Tibial artery (tissue), 4 donors: Measurements from ENCODE around the gene HGFAC.
A peak's percentile ranks its signal among the peaks of the same experiment; 100 is the strongest.

Experiments
- DNase-seq, 2 donors: peaks; one replicate each; pipeline ENCODE4 v3.0.0-alpha.2; 2019
- H3K27ac ChIP-seq, 2 donors: fragments of 200-600 bp; sonication (generic) in 1 of 2; 1 replicate in 1 of 2; 2 replicates in 1 of 2; pipeline ENCODE4 v1.5.1; 2018 to 2019; ENCODE audit warnings: mild to moderate bottlenecking in 1 of 2
- H3K27me3 ChIP-seq, 2 donors: fragments of 200-600 bp; sonication (generic) in 1 of 2; one replicate each; pipeline versions ENCODE4 v1.5.1 to v1.6.0; 2016 to 2019
- H3K36me3 ChIP-seq, 3 donors: fragments of 200-600 bp; sonication (generic) in 2 of 3; one replicate each; pipeline ENCODE4 v1.5.1; 2016 to 2019; ENCODE audit warnings: mild to moderate bottlenecking in 2 of 3
- H3K4me1 ChIP-seq, 4 donors: fragments of 200-600 bp; sonication (generic) in 2 of 4; 1 replicate in 3 of 4; 2 replicates in 1 of 4; pipeline ENCODE4 v1.5.1; 2016 to 2019
- H3K4me3 ChIP-seq, 2 donors: fragments of 200-600 bp; sonication (generic) in 1 of 2; 1 replicate in 1 of 2; 2 replicates in 1 of 2; pipeline ENCODE4 v1.5.1; 2018 to 2019; ENCODE audit warnings: mild to moderate bottlenecking in 2 of 2
- H3K9me3 ChIP-seq, 3 donors: fragments of 200-600 bp; sonication (generic) in 1 of 3; one replicate each; pipeline ENCODE4 v1.5.1; 2016 to 2019
- intact Hi-C: fragments of 100-400 bp; cut with DNase I; formaldehyde crosslinking; loops from one replicate; pipeline ENCODE4 v1.15.0; 2023; ENCODE audit warnings: low total_unique reads
- TF ChIP-seq, protein P1 (sequence below), 2 experiments: fragments of 200-600 bp in 1 of 2; fragments of 450-650 bp in 1 of 2; IDR thresholded peaks; one replicate each; pipeline ENCODE4 v1.5.1; 2017 to 2019; ENCODE audit warnings: antibody characterized with exemption in 2 of 2, mild to moderate bottlenecking in 1 of 2, moderate library complexity in 1 of 2

HGFAC gene

DNA sequence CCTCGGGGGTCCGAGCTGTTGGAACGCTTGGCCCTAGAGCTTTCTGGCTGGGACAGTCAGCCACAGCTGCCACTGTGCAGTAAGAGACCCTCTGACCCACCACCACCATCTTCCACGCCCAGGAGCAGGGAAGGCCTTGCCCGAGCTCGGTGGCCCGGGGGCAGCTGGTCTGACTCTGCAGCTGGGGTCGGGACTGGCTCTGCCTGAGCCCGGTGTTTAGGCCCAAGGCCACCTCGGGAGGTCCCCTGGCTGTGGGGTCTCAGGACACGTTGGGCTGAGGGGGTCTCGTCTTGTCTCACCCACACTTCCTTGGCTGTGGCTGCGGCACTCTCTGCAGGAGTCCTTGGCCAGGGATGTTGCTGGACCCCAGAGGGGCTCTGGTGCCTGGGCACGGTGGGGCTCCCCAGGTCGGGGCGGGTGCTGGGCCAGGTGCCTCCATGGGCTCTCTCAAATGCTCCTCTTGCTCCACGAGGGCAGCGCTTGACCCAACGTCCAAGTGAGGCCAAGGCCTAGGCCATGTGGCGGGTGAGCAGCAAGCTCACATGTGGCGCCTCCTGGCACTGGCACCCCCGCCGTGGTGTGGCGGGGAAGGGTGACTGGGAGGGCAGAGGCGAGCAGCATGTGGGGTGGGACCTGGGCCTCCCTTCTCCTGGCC, 44.2 kb downstream of the HGFAC start:
- Histone ChIP-seq H3K27ac (peak overlapping the region in 1 of 2 donors; percentile 87), H3K4me3 (no peak overlapping the region), H3K9me3 (no peaks in the 10 kb centered on the region), H3K27me3 (peaks cover 0 to 8% of the 10 kb centered on the region in 2 donors), H3K4me1 (peaks cover 0 to 47% (median 24%) of the 10 kb centered on the region in 4 donors), H3K36me3 (no peaks in the 10 kb centered on the region)
- intact Hi-C loops: no loop called here
- TF ChIP-seq, protein P1, sequence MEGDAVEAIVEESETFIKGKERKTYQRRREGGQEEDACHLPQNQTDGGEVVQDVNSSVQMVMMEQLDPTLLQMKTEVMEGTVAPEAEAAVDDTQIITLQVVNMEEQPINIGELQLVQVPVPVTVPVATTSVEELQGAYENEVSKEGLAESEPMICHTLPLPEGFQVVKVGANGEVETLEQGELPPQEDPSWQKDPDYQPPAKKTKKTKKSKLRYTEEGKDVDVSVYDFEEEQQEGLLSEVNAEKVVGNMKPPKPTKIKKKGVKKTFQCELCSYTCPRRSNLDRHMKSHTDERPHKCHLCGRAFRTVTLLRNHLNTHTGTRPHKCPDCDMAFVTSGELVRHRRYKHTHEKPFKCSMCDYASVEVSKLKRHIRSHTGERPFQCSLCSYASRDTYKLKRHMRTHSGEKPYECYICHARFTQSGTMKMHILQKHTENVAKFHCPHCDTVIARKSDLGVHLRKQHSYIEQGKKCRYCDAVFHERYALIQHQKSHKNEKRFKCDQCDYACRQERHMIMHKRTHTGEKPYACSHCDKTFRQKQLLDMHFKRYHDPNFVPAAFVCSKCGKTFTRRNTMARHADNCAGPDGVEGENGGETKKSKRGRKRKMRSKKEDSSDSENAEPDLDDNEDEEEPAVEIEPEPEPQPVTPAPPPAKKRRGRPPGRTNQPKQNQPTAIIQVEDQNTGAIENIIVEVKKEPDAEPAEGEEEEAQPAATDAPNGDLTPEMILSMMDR (IDR thresholded peaks at IDR 0.05): no peak
- DNase-seq: no peak

DNA sequence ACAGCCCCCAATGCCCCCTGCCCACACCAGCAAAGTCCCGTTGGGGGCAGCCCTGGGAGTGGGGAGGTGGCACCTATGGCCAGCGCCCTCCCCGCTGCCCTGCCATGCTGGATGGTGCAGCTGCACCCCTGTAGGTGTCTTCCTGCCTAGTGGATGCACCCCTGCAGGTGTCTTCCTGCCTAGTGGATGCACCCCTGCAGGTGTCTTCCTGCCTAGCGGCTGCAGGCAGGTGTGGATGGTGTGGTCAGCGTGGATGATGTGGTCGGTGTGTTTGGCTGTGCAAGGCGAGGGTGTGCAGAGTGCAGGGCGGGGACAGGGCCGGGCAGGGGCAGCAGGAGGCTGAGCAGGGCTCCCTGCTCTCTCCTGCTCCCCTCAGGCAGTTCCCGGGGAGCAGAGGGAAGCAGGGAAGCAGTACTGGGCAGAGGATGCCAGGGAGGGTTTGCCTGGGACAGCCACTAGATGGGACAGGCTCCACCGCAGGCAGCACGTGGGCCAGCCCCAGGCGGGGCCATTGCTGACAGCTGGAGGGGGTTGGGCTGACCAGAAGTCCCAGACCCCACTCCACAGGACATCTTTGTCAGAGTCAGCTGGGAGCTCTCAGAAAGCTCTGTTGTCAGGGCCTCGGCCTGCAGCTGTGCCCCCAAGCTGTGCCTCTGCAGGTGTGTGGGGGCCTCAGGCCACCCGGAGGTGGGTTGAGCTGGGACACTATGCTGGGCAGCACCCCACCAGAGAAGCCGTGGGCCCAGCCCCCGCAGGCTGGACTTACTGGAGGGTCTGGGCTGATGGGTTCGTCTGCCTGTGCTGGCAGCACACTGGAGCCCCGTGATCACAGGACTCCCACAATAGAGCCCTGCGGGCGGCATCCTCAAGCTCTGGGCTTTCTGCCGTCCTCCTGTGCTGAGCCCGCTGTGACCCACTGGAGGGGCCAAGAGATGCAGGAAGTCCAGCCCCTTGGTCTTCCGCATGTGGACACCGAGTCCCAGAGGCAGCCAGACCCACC, 45.1 kb downstream of the HGFAC start:
- Histone ChIP-seq H3K4me3 (no peak overlapping the region), H3K9me3 (no peaks in the 10 kb centered on the region), H3K27me3 (peaks cover 0 to 12% of the 10 kb centered on the region in 2 donors), H3K4me1 (peaks cover 0 to 44% (median 24%) of the 10 kb centered on the region in 4 donors), H3K36me3 (no peaks in the 10 kb centered on the region), H3K27ac (peak overlapping the region in 1 of 2 donors; percentile 4)
- DNase-seq: no peak
- intact Hi-C loops: no loop called here
- TF ChIP-seq, protein P1 (IDR thresholded peaks at IDR 0.05): no peak

DNA sequence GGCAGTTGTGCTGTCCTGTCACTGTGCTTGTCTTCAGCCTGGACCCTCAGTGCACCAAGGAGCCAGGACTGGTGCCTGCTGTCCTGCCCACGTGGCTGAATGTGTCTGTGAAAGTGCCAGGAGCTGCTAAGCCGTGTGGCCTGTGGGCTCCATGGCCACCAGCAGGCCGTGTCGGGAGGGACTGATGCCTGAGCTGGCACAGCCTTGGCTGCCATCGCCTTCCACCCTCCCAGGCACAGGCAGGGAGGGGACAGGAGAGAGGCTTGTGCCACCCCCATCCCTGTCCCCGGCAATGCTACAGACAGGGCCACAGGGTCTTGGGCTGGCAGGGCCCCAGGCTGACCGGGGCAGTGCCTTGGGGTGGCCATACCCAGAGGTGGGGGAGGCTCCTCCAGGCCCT, 46.1 kb downstream of the HGFAC start:
- Histone ChIP-seq H3K9me3 (no peaks in the 10 kb centered on the region), H3K27ac (peak overlapping the region in 1 of 2 donors; percentile 4), H3K27me3 (peaks cover 0 to 22% of the 10 kb centered on the region in 2 donors), H3K4me1 (peaks cover 0 to 36% (median 24%) of the 10 kb centered on the region in 4 donors), H3K36me3 (peaks cover 0 to under 1% (median 0%) of the 10 kb centered on the region in 3 donors), H3K4me3 (no peak overlapping the region)
- intact Hi-C loops: no loop called here
- TF ChIP-seq, protein P1 (IDR thresholded peaks at IDR 0.05): no peak
- no peak for DNase-seq

DNA sequence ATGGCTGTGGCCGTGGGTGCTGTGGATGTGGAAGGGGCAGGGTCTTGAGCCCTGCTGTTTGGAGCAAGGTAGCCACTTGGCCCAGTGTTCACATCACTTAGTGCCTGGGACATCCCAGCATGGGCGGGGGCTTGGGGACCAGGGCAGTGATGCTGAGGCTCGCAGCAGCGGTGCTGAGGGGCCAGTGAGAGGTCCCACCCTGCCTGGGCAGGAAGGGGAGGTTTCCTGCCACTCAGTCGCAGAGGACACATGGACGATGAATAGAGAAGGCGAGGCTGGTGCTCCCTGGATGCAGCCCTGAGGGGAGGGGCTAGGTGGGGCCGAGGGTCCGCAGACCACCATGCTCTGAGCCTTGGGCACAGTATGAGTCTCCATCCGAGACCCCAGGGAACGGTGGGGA, 47.1 kb downstream of the HGFAC start:
- intact Hi-C loops: no loop called here
- TF ChIP-seq, protein P1 (IDR thresholded peaks at IDR 0.05): no peak
- DNase-seq: no peak
- Histone ChIP-seq H3K27ac (no peak overlapping the region), H3K27me3 (peaks cover 0 to 32% of the 10 kb centered on the region in 2 donors), H3K9me3 (no peaks in the 10 kb centered on the region), H3K4me3 (no peak overlapping the region), H3K36me3 (peaks cover 0 to 5% (median 0%) of the 10 kb centered on the region in 3 donors), H3K4me1 (peaks cover 0 to 27% (median 17%) of the 10 kb centered on the region in 4 donors)

DNA sequence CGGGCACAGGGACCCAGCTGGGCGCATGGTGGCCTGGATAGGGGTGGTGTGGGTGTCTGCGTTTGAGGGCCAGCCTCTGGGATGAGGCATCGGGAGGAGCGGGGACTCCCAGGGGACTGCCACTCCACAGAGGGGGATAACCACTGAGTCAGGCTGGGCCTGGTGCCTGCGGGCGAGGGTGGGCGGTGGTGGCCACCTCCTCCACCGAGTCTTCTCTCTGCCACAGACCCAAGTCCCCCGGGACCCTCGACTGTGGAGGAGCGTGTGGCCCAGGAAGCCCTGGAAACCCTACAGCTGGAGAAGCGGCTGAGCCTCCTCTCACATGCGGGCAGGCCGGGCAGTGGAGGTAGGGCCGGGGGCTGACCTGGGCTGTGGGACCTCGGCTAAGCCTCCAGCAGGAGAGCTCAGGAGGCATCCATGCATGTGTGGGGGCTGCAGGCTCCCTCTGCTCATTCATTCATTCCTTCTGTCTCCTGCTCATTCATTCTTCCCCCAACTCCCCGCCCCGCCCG, 47.7 kb downstream of the HGFAC start:
- intact Hi-C loops: no loop called here
- Histone ChIP-seq H3K9me3 (no peaks in the 10 kb centered on the region), H3K4me3 (no peak overlapping the region), H3K27me3 (peaks cover 0 to 39% of the 10 kb centered on the region in 2 donors), H3K27ac (no peak overlapping the region), H3K4me1 (peaks cover 0 to 20% (median 12%) of the 10 kb centered on the region in 4 donors), H3K36me3 (peaks cover 0 to 5% (median 0%) of the 10 kb centered on the region in 3 donors)
- DNase-seq: no peak
- TF ChIP-seq, protein P1 (IDR thresholded peaks at IDR 0.05): no peak
